GM12872 (cell line): ENCODE measurements around the gene CHD9.

Experiments
- TF ChIP-seq, protein P1 (sequence below): IDR thresholded peaks from 3 replicates; pipeline ENCODE4 v1.5.1; 2011; ENCODE audit warnings: low read depth, mild to moderate bottlenecking, low read length, moderate library complexity; ENCODE audit not compliant: insufficient read depth

Gene CHD9

DNA sequence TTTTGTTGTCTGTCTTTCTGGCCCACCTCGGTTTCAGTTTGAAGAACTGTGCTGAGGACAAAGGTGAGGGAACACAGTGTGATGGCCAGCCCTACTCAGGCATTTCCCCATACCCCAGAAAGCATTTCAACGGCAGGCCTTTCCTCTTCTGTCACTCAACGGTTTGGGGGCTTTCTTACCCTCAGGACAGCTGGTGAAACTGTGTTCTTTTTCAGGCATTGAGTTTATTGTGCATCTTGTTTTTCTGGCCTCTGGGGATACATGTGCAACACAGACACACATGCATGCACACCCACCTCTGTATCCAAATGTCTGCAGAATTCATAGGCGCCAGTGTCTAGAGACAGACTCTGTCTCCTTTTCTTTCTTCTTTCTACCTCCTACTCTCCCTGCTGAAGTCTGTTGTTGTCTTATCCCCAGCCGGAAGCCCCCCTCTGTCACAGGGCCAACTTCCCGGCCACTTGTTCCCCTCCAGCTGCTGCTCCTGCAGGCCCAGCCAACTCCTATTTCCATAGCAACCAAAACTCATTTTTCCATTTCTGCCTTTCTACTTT lies 17.0 kb downstream of the CHD9 start:
- TF ChIP-seq, protein P1, sequence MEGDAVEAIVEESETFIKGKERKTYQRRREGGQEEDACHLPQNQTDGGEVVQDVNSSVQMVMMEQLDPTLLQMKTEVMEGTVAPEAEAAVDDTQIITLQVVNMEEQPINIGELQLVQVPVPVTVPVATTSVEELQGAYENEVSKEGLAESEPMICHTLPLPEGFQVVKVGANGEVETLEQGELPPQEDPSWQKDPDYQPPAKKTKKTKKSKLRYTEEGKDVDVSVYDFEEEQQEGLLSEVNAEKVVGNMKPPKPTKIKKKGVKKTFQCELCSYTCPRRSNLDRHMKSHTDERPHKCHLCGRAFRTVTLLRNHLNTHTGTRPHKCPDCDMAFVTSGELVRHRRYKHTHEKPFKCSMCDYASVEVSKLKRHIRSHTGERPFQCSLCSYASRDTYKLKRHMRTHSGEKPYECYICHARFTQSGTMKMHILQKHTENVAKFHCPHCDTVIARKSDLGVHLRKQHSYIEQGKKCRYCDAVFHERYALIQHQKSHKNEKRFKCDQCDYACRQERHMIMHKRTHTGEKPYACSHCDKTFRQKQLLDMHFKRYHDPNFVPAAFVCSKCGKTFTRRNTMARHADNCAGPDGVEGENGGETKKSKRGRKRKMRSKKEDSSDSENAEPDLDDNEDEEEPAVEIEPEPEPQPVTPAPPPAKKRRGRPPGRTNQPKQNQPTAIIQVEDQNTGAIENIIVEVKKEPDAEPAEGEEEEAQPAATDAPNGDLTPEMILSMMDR: no peak

DNA sequence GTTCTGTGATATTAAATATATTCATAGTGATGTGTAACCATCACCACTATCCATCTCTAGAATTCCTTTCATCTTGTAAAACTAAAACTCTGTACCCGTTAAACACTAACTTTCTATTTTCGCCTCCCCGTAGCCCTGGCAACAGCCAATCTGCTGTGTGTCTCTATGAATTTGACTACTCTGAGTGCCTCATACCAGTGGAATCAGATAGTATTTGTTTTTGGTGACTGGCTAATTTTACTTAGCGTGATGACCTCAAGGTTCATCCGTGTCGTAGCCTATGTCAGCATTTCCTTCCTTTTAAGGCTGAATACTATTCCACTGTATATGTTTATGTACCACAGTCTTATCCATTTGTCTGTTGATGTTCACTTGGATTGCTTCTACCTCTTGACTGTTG lies 18.2 kb downstream of the CHD9 start:
- TF ChIP-seq, protein P1: no peak

DNA sequence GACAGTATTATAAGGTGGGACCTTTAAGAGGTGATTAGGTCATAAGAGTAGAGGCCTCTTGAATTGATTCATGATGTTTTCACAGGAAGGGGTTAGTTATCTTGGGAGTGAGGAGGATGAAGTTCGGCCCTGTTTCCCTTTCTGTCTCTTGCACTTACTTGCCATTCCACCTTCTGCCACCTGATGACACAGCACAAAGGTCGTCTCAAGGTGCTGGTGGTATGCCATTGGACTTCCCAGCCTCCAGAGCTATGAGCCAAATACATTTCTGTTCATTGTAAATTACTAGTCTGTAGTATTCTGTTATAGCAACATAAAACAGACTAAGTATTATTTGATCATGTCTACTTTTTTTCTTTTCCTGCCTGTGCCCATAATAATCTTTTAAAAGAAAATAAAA lies 23.5 kb downstream of the CHD9 start:
- TF ChIP-seq, protein P1: no peak

DNA sequence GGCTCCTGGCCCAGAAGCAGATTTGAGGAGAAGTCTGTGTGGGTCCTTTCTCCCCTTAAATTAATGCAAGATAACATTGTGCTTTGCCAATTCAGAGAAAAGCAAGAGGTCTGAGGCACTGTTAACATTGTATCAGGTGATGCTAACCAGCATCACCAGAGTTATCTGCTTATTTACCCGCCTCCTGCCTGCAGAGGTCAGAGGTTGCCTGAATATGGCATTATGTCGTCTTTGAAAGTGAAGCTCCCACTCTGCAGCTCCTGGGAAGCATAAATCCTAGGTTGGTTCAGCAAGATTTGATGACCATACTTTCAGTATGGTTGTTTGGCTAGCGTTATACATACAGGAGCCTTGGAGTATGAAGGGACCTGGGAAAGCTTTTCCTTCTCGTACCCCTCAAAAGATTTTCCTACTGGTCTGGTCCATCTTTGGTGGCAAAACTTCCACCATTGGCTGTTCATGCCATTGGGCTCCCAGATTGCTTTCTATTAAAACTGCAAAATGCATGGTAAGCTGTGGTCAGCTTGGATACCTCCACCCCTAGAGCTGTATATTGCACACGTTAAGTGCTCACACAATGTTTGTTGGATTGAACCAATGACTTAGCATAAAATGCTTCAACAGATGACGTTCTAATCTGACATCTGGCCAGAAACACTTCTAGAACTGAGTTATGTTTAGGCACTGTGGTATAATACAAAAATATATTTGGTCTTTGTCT lies 24.1 kb downstream of the CHD9 start:
- TF ChIP-seq, protein P1: no peak

DNA sequence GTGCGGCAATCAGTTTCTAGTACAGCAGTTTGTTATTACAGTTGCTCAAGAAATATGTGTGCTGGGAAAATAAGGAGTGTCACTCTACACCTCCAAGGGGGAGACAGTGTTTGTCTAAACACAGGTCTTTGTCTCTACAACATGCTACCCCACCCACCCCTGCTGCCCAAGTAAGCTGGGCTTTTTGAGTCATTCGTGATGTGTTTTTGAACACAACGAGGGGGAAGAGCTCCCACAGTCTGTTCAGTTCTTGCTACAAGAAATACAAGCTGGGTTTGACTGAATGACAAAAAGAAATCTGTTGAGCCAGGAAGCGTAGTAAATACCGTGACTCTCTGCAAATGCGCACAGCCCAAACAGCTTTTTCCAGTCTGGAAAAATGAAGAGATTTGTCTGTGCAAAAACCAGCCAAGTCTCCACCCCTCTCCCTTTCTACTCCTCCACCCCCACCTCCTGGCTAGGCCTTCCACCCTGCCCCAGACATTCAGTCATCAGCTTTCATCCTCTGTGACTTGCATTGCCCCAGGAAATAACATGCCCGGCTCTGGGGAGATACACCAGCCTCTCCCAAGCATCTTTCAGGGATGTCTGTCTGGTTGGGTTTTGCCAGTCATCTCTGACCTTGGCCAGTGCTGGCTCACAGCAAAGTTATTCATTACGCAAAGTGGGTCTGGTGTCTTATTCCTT lies 25.7 kb downstream of the CHD9 start:
- TF ChIP-seq, protein P1: no peak

DNA sequence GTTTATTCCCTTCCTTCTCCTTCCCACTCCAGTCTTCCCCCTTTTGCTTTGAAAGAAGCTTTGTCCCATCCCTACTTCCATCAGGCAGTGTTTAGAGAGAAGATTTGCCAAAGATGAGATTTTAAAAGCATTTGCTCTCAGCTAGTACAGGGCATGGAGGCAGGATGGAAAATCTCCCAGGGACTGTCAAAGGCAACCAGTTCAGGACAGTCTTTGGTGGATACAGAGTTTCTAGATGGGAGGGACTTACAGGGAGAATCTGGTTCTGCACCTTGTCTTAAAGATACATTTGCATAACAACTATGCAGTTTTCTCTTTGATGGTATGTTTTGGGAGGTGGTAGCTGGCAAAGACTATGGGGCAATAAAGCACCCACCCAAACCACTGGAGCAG lies 26.2 kb downstream of the CHD9 start:
- TF ChIP-seq, protein P1: no peak

DNA sequence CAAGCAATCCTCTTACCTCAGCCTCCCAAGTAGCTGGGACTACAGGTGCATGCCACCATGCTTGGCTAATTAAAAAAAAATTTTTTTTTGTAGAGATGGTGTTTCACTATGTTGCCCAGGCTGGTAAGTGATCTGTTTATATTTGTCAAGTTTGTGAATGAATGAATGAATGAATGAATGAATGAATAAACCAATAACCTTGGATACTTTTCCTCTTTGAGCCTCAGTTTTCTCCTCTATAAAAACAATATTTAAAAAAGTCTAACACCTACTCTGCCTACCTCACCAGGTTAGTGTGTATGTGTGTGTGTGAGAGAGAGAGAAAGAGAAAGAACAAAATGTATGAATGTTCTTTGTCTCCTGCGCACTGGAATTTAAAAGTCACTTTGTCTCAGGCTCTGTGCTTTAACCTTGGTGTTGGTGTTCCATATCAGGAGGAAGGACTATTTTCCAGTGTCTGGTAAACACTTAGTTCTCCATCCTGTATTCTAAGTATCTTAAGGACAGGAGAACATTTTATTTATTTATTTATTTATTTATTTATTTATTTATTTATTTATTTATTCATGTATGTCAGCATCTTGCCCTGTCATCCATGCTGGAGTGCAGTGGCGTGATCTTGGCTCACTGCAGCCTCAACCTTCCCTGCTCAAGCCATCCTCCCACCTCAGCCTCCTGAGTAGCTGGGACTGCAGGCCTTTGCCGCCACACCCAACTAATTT lies 27.1 kb downstream of the CHD9 start:
- TF ChIP-seq, protein P1: no peak
